Stimulated activated naive CD8-positive, alpha-beta T cell treated with anti-CD3 and anti-CD28 coated beads, Interleukin-15, amount 100 ng/mL, for 72 hours (primary cell): Measurements from ENCODE around the gene GOLGA6L7.
"Not testable (repeated sequence)": the region's sequence is repeated elsewhere in the genome, so short reads cannot be mapped to it uniquely, and the experiment has no call there.

ENCODE experiments used
- ATAC-seq: fragments of 150-1000 bp; cut with Tn5 transposase; 2 replicates; pipeline ENCODE4 v1.10.0; 2021; ENCODE audit warnings: mild to moderate bottlenecking, moderate library complexity
- DNase-seq, 2 donors: peaks; one replicate each; pipeline ENCODE4 v3.0.0; 2021 to 2022
- H3K27ac Mint-ChIP-seq, 2 donors: one replicate each; pipeline ENCODE4 v1.8.0; 2022; ENCODE audit warnings: mild to moderate bottlenecking in 2 of 2, mixed read lengths in 2 of 2, moderate library complexity in 2 of 2
- H3K27me3 Mint-ChIP-seq: one replicate; pipeline ENCODE4 v1.8.0; 2022; ENCODE audit warnings: mixed read lengths
- H3K4me1 Mint-ChIP-seq: one replicate; pipeline ENCODE4 v1.8.0; 2022; ENCODE audit warnings: mild to moderate bottlenecking, mixed read lengths
- H3K4me3 Mint-ChIP-seq, 2 donors: one replicate each; pipeline ENCODE4 v1.8.0; 2022; ENCODE audit warnings: mild to moderate bottlenecking in 2 of 2, mixed read lengths in 2 of 2, moderate library complexity in 1 of 2
- H3K9me3 Mint-ChIP-seq, 2 donors: one replicate each; pipeline ENCODE4 v1.8.0; 2022; ENCODE audit warnings: mixed read lengths in 2 of 2

GOLGA6L7 gene

GRCh38 chr15:28848521-28848920 lies at the start of gene GOLGA6L7:
TSS of gene GOLGA6L7 (minus strand) at chr15:28848644. CDS start at chr15:28848549, 95 bp downstream.
- H3K27ac Mint-ChIP-seq, H3K9me3 Mint-ChIP-seq, H3K27me3 Mint-ChIP-seq, H3K4me3 Mint-ChIP-seq, ATAC-seq, DNase-seq: not testable (repeated sequence)
- H3K4me1 Mint-ChIP-seq, result peaks cover 17% of the 10 kb centered on the region

- Mint-ChIP-seq H3K27ac (no peak overlapping the region), H3K4me1 (peaks cover 99% of the 10 kb centered on the region), H3K9me3 (no peaks in the 10 kb centered on the region), H3K27me3 (no peaks in the 10 kb centered on the region), H3K4me3 (peak overlapping the region in 1 of 2 donors; percentile 19)
- DNase-seq (no peak), ATAC-seq (no peak)
Observed at GRCh38 chr15:28897861-28898585, 49.6 kb upstream of the GOLGA6L7 start.

GRCh38 chr15:28896951-28897350 lies 48.5 kb upstream of the GOLGA6L7 start:
- H3K9me3 Mint-ChIP-seq, result no peaks in the 10 kb centered on the region
- no peak overlapping the region for H3K4me3 Mint-ChIP-seq
- no peaks in the 10 kb centered on the region for H3K27me3 Mint-ChIP-seq
- DNase-seq, result no peak
- H3K27ac Mint-ChIP-seq, result peak overlapping the region in 1 of 2 donors; percentile 6
- peaks cover 93% of the 10 kb centered on the region for H3K4me1 Mint-ChIP-seq
- no peak for ATAC-seq

GRCh38 chr15:28895566-28895965 lies 47.1 kb upstream of the GOLGA6L7 start:
- H3K27ac Mint-ChIP-seq, result no peak overlapping the region
- DNase-seq, result no peak
- no peaks in the 10 kb centered on the region for H3K9me3 Mint-ChIP-seq
- H3K27me3 Mint-ChIP-seq, result no peaks in the 10 kb centered on the region
- no peak overlapping the region for H3K4me3 Mint-ChIP-seq
- H3K4me1 Mint-ChIP-seq, result peaks cover 91% of the 10 kb centered on the region
- ATAC-seq, result no peak

- Mint-ChIP-seq H3K4me1 (peaks cover 91% of the 10 kb centered on the region), H3K27ac (no peak overlapping the region)
Observed at GRCh38 chr15:28895146-28895545, 46.7 kb upstream of the GOLGA6L7 start.

GRCh38 chr15:28894631-28895030 lies 46.2 kb upstream of the GOLGA6L7 start:
- no peak overlapping the region for H3K27ac Mint-ChIP-seq
- H3K4me3 Mint-ChIP-seq, result no peak overlapping the region
- ATAC-seq (no peak), DNase-seq (no peak)
- no peaks in the 10 kb centered on the region for H3K27me3 Mint-ChIP-seq
- H3K4me1 Mint-ChIP-seq, result peaks cover 91% of the 10 kb centered on the region
- no peaks in the 10 kb centered on the region for H3K9me3 Mint-ChIP-seq

More at GRCh38 chr15:28895146-28895545, 46.7 kb upstream of the GOLGA6L7 start:
- Mint-ChIP-seq H3K27me3 (no peaks in the 10 kb centered on the region), H3K4me3 (no peak overlapping the region), H3K9me3 (no peaks in the 10 kb centered on the region)
- ATAC-seq (no peak), DNase-seq (no peak)

- ATAC-seq, result no peak
- H3K9me3 Mint-ChIP-seq, result no peaks in the 10 kb centered on the region
- H3K27me3 Mint-ChIP-seq, result no peaks in the 10 kb centered on the region
- DNase-seq, result no peak
- no peak overlapping the region for H3K27ac Mint-ChIP-seq
- peaks cover 91% of the 10 kb centered on the region for H3K4me1 Mint-ChIP-seq
- peak overlapping the region in 1 of 2 donors; percentile 32 for H3K4me3 Mint-ChIP-seq
Observed at GRCh38 chr15:28892789-28893610, 44.6 kb upstream of the GOLGA6L7 start.

- Mint-ChIP-seq H3K9me3 (no peaks in the 10 kb centered on the region), H3K27me3 (no peaks in the 10 kb centered on the region), H3K4me1 (peaks cover 89% of the 10 kb centered on the region), H3K4me3 (peak overlapping the region; percentile 81 to 87), H3K27ac (peak overlapping the region; percentile 98)
- no peak for ATAC-seq
- no peak for DNase-seq
Observed at GRCh38 chr15:28891588-28891987, 43.1 kb upstream of the GOLGA6L7 start.

GRCh38 chr15:28890711-28891495 lies 42.5 kb upstream of the GOLGA6L7 start:
- no peaks in the 10 kb centered on the region for H3K9me3 Mint-ChIP-seq
- H3K27me3 Mint-ChIP-seq, result no peaks in the 10 kb centered on the region
- DNase-seq (peak; percentile 30 to 66), ATAC-seq (peak; percentile 74)
- H3K4me1 Mint-ChIP-seq, result peaks cover 82% of the 10 kb centered on the region
- peak overlapping the region; percentile 98 for H3K27ac Mint-ChIP-seq
- H3K4me3 Mint-ChIP-seq, result peak overlapping the region; percentile 81 to 87

- not testable (repeated sequence) for H3K9me3 Mint-ChIP-seq, DNase-seq, H3K27me3 Mint-ChIP-seq, ATAC-seq
- peak overlapping the region; percentile 98 for H3K27ac Mint-ChIP-seq
- peaks cover 77% of the 10 kb centered on the region for H3K4me1 Mint-ChIP-seq
- H3K4me3 Mint-ChIP-seq, result peak overlapping the region; percentile 81 to 87
Observed at GRCh38 chr15:28890291-28890690, 41.8 kb upstream of the GOLGA6L7 start.

GRCh38 chr15:28889871-28890270 lies 41.4 kb upstream of the GOLGA6L7 start:
- ATAC-seq, H3K27me3 Mint-ChIP-seq, H3K9me3 Mint-ChIP-seq, DNase-seq: not testable (repeated sequence)
- H3K27ac Mint-ChIP-seq, result peak overlapping the region; percentile 98
- H3K4me3 Mint-ChIP-seq, result peak overlapping the region; percentile 81 to 87
- H3K4me1 Mint-ChIP-seq, result peaks cover 77% of the 10 kb centered on the region

GRCh38 chr15:28889346-28889745 lies 40.9 kb upstream of the GOLGA6L7 start:
- Mint-ChIP-seq H3K27ac (peak overlapping the region; percentile 98), H3K4me1 (peaks cover 76% of the 10 kb centered on the region)

GRCh38 chr15:28888900-28889299 lies 40.5 kb upstream of the GOLGA6L7 start:
- H3K27ac Mint-ChIP-seq, result peak overlapping the region in 1 of 2 donors; percentile 98
- H3K4me3 Mint-ChIP-seq, result peak overlapping the region; percentile 81 to 87
- ATAC-seq (no peak), DNase-seq (no peak)
- H3K27me3 Mint-ChIP-seq, result no peaks in the 10 kb centered on the region
- H3K9me3 Mint-ChIP-seq, result no peaks in the 10 kb centered on the region
- peaks cover 71% of the 10 kb centered on the region for H3K4me1 Mint-ChIP-seq

More at GRCh38 chr15:28889346-28889745, 40.9 kb upstream of the GOLGA6L7 start:
- Mint-ChIP-seq H3K9me3 (no peaks in the 10 kb centered on the region), H3K4me3 (peak overlapping the region; percentile 81 to 87), H3K27me3 (no peaks in the 10 kb centered on the region)
- no peak for ATAC-seq
- no peak for DNase-seq

GRCh38 chr15:28888302-28888894 lies 40.0 kb upstream of the GOLGA6L7 start:
- Mint-ChIP-seq H3K9me3 (no peaks in the 10 kb centered on the region), H3K4me3 (peak overlapping the region; percentile 81 to 87), H3K4me1 (peaks cover 66% of the 10 kb centered on the region), H3K27ac (peak overlapping the region; percentile 90 to 92), H3K27me3 (no peaks in the 10 kb centered on the region)
- ATAC-seq (no peak), DNase-seq (no peak)
